ENCODE data around the gene NEURL1. TPM values are rescaled to one million over a fixed set of nuclear protein-coding genes. Genes with fewer than 3 reads are reported as not detected.

Gene NEURL1
- total RNA-seq, 1 experiment from 2014 or later = 0.10 TPM

DNA sequence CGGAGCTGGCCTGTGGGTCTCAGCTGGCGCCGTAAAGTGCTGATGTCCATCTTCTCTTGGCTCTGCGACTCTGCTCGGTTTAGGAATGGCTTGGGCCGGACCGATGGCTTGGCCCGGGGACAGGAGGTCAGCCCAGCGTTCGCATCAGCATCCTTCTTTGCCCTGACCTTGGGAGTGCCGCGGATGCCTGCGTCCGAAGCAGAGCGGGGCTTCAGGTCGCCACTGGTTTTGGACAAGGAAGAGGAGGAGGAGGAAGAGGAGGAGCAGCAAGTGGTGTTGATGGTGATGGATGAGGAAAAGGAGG, 109.3 kb downstream of the NEURL1 start:
- intact Hi-C loops (cut with micrococcal nuclease; ENCODE audit: unreplicated experiment) = no loop called here
- CTCF ChIA-PET = no interaction called here
- POLR2A ChIA-PET = no interaction called here

DNA sequence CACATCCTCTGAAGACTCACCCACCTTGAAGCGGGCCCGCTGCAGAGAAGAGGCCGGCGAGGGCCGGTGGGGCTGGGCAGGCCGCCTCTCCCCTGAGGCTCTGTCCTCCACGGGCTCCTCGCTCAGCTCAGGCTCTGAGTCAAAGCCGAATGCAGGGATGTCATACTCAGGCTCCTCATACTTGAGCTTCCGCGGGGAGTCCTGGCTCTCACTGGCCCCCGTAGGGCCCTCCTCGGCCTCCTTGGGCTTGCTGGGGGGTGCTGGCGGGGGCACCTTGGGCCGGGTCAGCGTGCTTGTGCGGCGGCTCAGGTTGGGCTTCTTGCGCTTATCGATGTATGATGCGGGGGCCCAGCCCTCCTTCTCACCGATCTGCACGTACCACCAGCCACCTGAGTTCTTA, 109.9 kb downstream of the NEURL1 start:
- Histone ChIP-seq H3K9me3 (ENCODE audit: control insufficient read depth, insufficient read depth, low read depth, low read length) (no peaks in the 10 kb centered on the region), H3K27ac (ENCODE audit: low read length) (no peak overlapping the region), H3K27me3 (ENCODE audit: control insufficient read depth, insufficient read depth, low read length) (no peaks in the 10 kb centered on the region), H3K4me1 (ENCODE audit: control insufficient read depth, insufficient read depth, low read length) (no peaks in the 10 kb centered on the region), H3K4me3 (ENCODE audit: low read depth in 2 of 2, low read length in 2 of 2) (no peak overlapping the region), H3K36me3 (ENCODE audit: control insufficient read depth, insufficient read depth, low read length) (no peaks in the 10 kb centered on the region)
- intact Hi-C loops (cut with micrococcal nuclease; ENCODE audit: unreplicated experiment) = no loop called here
- CTCF ChIA-PET = no interaction called here
- in situ Hi-C loops (cut with HindIII; ENCODE audit: low pct_unique_long_range_greater_than_20kb, low sequenced_read_pairs) = no loop called here
- POLR2A ChIA-PET = no interaction called here
- BruUV-seq (replicated peaks) = no TSS peak
- TF ChIP-seq POLR2AphosphoS5 (IDR thresholded peaks at IDR 0.05; ENCODE audit: low read depth, low read length) (no peak), TCF7L2 (IDR thresholded peaks at IDR 0.05; ENCODE audit: low read depth, low read length) (no peak), SIN3A (IDR thresholded peaks at IDR 0.05; ENCODE audit: borderline replicate concordance, insufficient read depth, low read depth, low read length) (no peak)
- TF ChIP-seq, protein P1, sequence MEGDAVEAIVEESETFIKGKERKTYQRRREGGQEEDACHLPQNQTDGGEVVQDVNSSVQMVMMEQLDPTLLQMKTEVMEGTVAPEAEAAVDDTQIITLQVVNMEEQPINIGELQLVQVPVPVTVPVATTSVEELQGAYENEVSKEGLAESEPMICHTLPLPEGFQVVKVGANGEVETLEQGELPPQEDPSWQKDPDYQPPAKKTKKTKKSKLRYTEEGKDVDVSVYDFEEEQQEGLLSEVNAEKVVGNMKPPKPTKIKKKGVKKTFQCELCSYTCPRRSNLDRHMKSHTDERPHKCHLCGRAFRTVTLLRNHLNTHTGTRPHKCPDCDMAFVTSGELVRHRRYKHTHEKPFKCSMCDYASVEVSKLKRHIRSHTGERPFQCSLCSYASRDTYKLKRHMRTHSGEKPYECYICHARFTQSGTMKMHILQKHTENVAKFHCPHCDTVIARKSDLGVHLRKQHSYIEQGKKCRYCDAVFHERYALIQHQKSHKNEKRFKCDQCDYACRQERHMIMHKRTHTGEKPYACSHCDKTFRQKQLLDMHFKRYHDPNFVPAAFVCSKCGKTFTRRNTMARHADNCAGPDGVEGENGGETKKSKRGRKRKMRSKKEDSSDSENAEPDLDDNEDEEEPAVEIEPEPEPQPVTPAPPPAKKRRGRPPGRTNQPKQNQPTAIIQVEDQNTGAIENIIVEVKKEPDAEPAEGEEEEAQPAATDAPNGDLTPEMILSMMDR (IDR thresholded peaks at IDR 0.05) = no peak
- TF ChIP-seq, protein P2, sequence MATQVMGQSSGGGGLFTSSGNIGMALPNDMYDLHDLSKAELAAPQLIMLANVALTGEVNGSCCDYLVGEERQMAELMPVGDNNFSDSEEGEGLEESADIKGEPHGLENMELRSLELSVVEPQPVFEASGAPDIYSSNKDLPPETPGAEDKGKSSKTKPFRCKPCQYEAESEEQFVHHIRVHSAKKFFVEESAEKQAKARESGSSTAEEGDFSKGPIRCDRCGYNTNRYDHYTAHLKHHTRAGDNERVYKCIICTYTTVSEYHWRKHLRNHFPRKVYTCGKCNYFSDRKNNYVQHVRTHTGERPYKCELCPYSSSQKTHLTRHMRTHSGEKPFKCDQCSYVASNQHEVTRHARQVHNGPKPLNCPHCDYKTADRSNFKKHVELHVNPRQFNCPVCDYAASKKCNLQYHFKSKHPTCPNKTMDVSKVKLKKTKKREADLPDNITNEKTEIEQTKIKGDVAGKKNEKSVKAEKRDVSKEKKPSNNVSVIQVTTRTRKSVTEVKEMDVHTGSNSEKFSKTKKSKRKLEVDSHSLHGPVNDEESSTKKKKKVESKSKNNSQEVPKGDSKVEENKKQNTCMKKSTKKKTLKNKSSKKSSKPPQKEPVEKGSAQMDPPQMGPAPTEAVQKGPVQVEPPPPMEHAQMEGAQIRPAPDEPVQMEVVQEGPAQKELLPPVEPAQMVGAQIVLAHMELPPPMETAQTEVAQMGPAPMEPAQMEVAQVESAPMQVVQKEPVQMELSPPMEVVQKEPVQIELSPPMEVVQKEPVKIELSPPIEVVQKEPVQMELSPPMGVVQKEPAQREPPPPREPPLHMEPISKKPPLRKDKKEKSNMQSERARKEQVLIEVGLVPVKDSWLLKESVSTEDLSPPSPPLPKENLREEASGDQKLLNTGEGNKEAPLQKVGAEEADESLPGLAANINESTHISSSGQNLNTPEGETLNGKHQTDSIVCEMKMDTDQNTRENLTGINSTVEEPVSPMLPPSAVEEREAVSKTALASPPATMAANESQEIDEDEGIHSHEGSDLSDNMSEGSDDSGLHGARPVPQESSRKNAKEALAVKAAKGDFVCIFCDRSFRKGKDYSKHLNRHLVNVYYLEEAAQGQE (IDR thresholded peaks at IDR 0.05; ENCODE audit: insufficient read depth in 1 of 2, low read depth in 2 of 2, low read length in 1 of 2) = no peak
- no peak for DNase-seq (ENCODE audit: low read depth, low spot score)
- ATAC-seq = no peak

More for the DNA sequence above, 109.3 kb downstream of the NEURL1 start:
- TF ChIP-seq TCF7L2 (IDR thresholded peaks at IDR 0.05; ENCODE audit: low read depth, low read length) = no peak
- TF ChIP-seq POLR2AphosphoS5 (IDR thresholded peaks at IDR 0.05; ENCODE audit: low read depth, low read length) = no peak
- TF ChIP-seq, protein P2 (IDR thresholded peaks at IDR 0.05; ENCODE audit: insufficient read depth in 1 of 2, low read depth in 2 of 2, low read length in 1 of 2) = no peak
- TF ChIP-seq, protein P1 (IDR thresholded peaks at IDR 0.05) = no peak
- TF ChIP-seq SIN3A (IDR thresholded peaks at IDR 0.05; ENCODE audit: borderline replicate concordance, insufficient read depth, low read depth, low read length) = no peak
- ATAC-seq (no peak), DNase-seq (ENCODE audit: low read depth, low spot score) (no peak)
- Histone ChIP-seq H3K27me3 (ENCODE audit: control insufficient read depth, insufficient read depth, low read length) (no peaks in the 10 kb centered on the region), H3K4me1 (ENCODE audit: control insufficient read depth, insufficient read depth, low read length) (no peaks in the 10 kb centered on the region), H3K4me3 (ENCODE audit: low read depth in 2 of 2, low read length in 2 of 2) (no peak overlapping the region), H3K36me3 (ENCODE audit: control insufficient read depth, insufficient read depth, low read length) (no peaks in the 10 kb centered on the region), H3K27ac (ENCODE audit: low read length) (no peak overlapping the region), H3K9me3 (ENCODE audit: control insufficient read depth, insufficient read depth, low read depth, low read length) (no peaks in the 10 kb centered on the region)
- in situ Hi-C loops (cut with HindIII; ENCODE audit: low pct_unique_long_range_greater_than_20kb, low sequenced_read_pairs) = no loop called here
- no TSS peak for BruUV-seq (replicated peaks)
